RWPE2 (cell line): ENCODE measurements around the gene MSI2.

Experiments
- ATAC-seq: fragments of 200-7000 bp; cut with Tn5 transposase; 3 replicates; pipeline ENCODE4 v1.9.1; 2021; ENCODE audit warnings: low read depth
- DNase-seq: peaks from one replicate; pipeline ENCODE4 v3.0.0-alpha.2; 2020; ENCODE audit warnings: low spot score
- H3K27ac ChIP-seq: fragments of 450-650 bp; 2 replicates; pipeline ENCODE4 v1.5.1; 2017; ENCODE audit warnings: mild to moderate bottlenecking; ENCODE audit not compliant: poor library complexity, severe bottlenecking
- H3K27me3 ChIP-seq: fragments of 250-450 bp; sonication (Bioruptor Pico); 2 replicates; pipeline ENCODE4 v1.5.1; 2021; ENCODE audit warnings: mild to moderate bottlenecking, moderate library complexity; ENCODE audit not compliant: insufficient read depth, poor library complexity, severe bottlenecking
- H3K36me3 ChIP-seq: fragments of 250-450 bp; sonication (Bioruptor Pico); 2 replicates; pipeline ENCODE4 v1.5.1; 2020; ENCODE audit warnings: low read depth, mild to moderate bottlenecking, moderate library complexity
- H3K4me1 ChIP-seq: fragments of 250-450 bp; sonication (Bioruptor Pico); 2 replicates; pipeline ENCODE4 v1.5.1; 2021; ENCODE audit warnings: mild to moderate bottlenecking, moderate library complexity; ENCODE audit not compliant: insufficient read depth, poor library complexity, severe bottlenecking
- H3K4me3 ChIP-seq: fragments of 250-450 bp; sonication (Bioruptor Pico); 2 replicates; pipeline ENCODE4 v1.5.1; 2021; ENCODE audit warnings: mild to moderate bottlenecking, moderate library complexity; ENCODE audit not compliant: severe bottlenecking
- H3K9me3 ChIP-seq: fragments of 250-450 bp; sonication (Bioruptor Pico); 2 replicates; pipeline ENCODE4 v1.5.1; 2021; ENCODE audit warnings: mild to moderate bottlenecking, moderate library complexity; ENCODE audit not compliant: severe bottlenecking
- TF ChIP-seq, protein P1 (sequence below): fragments of 450-650 bp; IDR thresholded peaks from one replicate; pipeline ENCODE4 v1.5.1; 2017; ENCODE audit warnings: mild to moderate bottlenecking, moderate library complexity; ENCODE audit not compliant: poor library complexity, severe bottlenecking

MSI2 gene

DNA sequence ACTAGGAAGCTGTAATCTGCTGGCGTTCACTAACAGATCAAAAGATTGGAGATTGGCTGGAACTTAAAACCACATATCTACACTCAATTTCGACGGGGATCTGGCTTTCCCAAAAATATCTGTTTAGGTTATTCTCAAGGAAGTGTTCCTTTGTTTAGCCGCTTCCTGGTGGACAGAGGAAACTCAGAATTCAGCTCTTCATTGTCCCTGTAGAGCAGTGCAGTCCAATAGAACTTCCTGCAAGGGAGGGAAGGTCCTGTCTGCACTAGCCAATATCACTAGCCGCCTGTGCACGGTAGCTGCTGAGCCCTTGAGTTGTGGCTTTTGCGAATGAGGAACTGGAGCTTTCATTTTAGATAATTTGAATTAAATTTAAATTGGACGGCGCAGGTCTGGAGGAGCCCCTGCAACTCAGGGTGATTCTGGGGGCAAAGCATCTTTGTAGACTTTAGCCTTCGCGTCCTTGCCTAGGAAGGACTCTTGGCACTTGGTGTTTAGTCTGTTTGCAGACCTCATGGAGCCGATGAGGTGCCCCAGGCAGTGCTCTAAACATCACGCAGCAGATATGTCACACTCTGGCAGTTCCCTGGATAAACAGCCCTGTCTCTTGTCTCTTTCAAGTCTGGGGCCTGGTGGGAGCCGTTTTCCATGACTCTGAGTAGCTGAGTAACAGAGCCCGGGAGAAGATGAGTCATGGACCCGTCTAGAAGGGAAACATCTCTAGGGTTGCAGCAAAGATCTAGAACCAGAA is 366.5 kb downstream of the MSI2 start:
- ATAC-seq, result peak; percentile 55; the same call in 1 of the 3 replicates
- H3K4me1 ChIP-seq, result no peaks in the 10 kb centered on the region
- no peak overlapping the region for H3K4me3 ChIP-seq
- no peak for DNase-seq
- no peaks in the 10 kb centered on the region for H3K27me3 ChIP-seq
- TF ChIP-seq, protein P1, sequence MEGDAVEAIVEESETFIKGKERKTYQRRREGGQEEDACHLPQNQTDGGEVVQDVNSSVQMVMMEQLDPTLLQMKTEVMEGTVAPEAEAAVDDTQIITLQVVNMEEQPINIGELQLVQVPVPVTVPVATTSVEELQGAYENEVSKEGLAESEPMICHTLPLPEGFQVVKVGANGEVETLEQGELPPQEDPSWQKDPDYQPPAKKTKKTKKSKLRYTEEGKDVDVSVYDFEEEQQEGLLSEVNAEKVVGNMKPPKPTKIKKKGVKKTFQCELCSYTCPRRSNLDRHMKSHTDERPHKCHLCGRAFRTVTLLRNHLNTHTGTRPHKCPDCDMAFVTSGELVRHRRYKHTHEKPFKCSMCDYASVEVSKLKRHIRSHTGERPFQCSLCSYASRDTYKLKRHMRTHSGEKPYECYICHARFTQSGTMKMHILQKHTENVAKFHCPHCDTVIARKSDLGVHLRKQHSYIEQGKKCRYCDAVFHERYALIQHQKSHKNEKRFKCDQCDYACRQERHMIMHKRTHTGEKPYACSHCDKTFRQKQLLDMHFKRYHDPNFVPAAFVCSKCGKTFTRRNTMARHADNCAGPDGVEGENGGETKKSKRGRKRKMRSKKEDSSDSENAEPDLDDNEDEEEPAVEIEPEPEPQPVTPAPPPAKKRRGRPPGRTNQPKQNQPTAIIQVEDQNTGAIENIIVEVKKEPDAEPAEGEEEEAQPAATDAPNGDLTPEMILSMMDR, result no peak
- no peak overlapping the region for H3K27ac ChIP-seq
- no peaks in the 10 kb centered on the region for H3K9me3 ChIP-seq
- peaks cover 3% of the 10 kb centered on the region; the same call in 1 of the 2 replicates for H3K36me3 ChIP-seq

DNA sequence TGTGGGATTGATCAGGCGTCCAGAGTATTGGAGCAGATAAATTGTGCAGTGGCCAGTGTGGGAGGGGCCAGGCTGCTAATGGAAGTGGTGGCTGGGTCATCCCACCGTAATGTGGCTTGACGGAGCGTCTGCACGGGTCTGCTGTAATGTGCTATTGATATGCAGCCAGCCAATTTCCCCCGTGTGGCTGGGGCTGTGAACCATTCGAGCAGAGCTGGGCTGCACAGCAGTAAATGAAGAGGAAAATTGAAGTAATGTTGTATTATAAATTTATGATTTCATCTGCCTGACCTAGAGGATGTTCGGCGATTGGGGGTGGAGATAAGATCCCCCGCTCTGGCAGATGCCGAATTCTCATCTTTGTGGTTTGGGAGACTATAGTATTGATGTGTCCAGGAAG is 367.3 kb downstream of the MSI2 start:
- H3K27ac ChIP-seq, result no peak overlapping the region
- H3K27me3 ChIP-seq, result no peaks in the 10 kb centered on the region
- no peaks in the 10 kb centered on the region for H3K4me1 ChIP-seq
- 0 out of 2 replicates have a peak, but pooled peaks cover under 1% of the 10 kb centered on the region for H3K36me3 ChIP-seq
- ATAC-seq (no peak), DNase-seq (no peak)
- no peaks in the 10 kb centered on the region for H3K9me3 ChIP-seq
- no peak overlapping the region for H3K4me3 ChIP-seq
- TF ChIP-seq, protein P1, result no peak

DNA sequence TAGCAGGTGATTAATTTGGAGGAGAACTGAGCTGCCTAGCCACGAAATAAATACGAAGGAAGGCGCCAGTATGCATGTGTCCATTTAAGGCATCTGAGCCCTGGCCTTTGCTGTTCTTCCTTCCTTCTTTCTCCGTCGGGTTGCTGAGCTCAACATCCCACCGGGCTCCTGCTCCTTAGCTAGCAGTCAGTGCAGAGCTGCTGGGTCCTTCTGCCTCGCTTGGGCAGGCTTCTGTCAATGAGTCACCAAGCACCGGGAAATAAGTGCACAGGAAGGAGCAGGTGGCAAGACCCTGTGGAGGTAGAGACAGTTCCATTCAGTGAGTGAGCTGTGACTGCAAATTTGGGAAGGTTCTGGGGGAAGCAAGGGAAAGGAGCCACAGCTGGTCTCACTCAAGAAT is 368.1 kb downstream of the MSI2 start:
- no peaks in the 10 kb centered on the region for H3K36me3 ChIP-seq
- no peaks in the 10 kb centered on the region for H3K9me3 ChIP-seq
- no peak overlapping the region for H3K27ac ChIP-seq
- ATAC-seq (no peak), DNase-seq (no peak)
- H3K4me1 ChIP-seq, result no peaks in the 10 kb centered on the region
- TF ChIP-seq, protein P1, result no peak
- H3K4me3 ChIP-seq, result no peak overlapping the region
- H3K27me3 ChIP-seq, result no peaks in the 10 kb centered on the region

DNA sequence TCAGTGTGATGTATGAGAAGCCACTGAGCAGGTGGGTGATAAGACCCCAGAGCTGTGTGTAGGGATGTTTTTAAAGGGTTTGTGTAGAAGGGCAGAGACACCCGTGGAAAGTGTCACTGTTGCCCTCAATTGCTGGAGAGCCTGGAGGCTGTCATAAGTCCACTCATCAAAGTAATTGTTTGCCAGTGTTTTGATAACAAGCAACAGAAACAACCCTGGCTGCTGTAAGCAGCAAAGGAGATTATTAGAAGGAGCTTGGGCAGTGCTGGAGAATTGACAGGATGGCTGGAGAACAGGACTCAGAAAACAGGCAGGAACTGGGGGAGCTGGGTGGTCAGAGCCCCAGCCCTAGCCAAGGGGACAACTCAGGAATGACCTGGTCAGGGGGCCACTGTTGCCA is 369.2 kb downstream of the MSI2 start:
- TF ChIP-seq, protein P1, result no peak
- Histone ChIP-seq H3K36me3 (no peaks in the 10 kb centered on the region), H3K27me3 (no peaks in the 10 kb centered on the region), H3K4me3 (no peak overlapping the region), H3K9me3 (no peaks in the 10 kb centered on the region), H3K4me1 (no peaks in the 10 kb centered on the region), H3K27ac (no peak overlapping the region)
- DNase-seq (no peak), ATAC-seq (no peak)

DNA sequence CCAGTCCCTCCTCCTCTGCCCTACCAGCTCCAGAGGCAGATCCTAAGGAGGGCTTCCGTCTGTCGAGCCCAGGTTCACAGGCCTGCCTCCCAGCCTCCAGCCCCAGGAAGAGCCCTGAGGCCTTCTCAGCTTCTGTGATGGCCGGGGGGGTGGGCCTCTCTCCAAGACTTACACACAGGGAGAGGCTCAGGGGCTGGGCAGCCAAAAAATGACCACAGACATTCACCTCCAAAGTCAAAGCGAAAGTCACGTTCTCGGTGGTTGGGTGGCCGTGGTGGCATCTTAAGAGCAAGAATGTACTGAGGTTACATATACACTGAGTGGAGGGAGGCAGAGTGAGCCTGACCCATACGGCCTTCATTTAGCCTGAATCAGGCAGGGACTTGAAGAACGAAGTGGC is 369.6 kb downstream of the MSI2 start:
- DNase-seq (no peak), ATAC-seq (no peak)
- H3K4me3 ChIP-seq, result no peak overlapping the region
- H3K9me3 ChIP-seq, result no peaks in the 10 kb centered on the region
- H3K27me3 ChIP-seq, result no peaks in the 10 kb centered on the region
- H3K27ac ChIP-seq, result no peak overlapping the region
- TF ChIP-seq, protein P1, result no peak
- H3K4me1 ChIP-seq, result no peaks in the 10 kb centered on the region
- H3K36me3 ChIP-seq, result no peaks in the 10 kb centered on the region
